Sigmoid colon (tissue), 4 donors: ENCODE measurements around the gene PSAP.

Experiments used
- POLR2AphosphoS5 ChIP-seq, 4 donors: sonication (generic); formaldehyde crosslinking; IDR thresholded peaks; one replicate each; pipeline ENCODE4 v1.6.1; 2017; ENCODE audit warnings: antibody characterized with exemption in 4 of 4
- TF ChIP-seq, protein P1 (sequence below), 4 experiments: fragments of 450-650 bp in 3 of 4; fragments of 200-600 bp in 1 of 4; IDR thresholded peaks; one replicate each; pipeline ENCODE4 v1.5.1; 2016 to 2019; ENCODE audit warnings: antibody characterized with exemption in 4 of 4, mild to moderate bottlenecking in 3 of 4, moderate library complexity in 2 of 4

GRCh38 chr10:71865561-71866041 lies 14.6 kb upstream of the PSAP start:
- TF ChIP-seq, protein P1, sequence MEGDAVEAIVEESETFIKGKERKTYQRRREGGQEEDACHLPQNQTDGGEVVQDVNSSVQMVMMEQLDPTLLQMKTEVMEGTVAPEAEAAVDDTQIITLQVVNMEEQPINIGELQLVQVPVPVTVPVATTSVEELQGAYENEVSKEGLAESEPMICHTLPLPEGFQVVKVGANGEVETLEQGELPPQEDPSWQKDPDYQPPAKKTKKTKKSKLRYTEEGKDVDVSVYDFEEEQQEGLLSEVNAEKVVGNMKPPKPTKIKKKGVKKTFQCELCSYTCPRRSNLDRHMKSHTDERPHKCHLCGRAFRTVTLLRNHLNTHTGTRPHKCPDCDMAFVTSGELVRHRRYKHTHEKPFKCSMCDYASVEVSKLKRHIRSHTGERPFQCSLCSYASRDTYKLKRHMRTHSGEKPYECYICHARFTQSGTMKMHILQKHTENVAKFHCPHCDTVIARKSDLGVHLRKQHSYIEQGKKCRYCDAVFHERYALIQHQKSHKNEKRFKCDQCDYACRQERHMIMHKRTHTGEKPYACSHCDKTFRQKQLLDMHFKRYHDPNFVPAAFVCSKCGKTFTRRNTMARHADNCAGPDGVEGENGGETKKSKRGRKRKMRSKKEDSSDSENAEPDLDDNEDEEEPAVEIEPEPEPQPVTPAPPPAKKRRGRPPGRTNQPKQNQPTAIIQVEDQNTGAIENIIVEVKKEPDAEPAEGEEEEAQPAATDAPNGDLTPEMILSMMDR (IDR thresholded peaks at IDR 0.05): no peak
- TF ChIP-seq POLR2AphosphoS5 (IDR thresholded peaks at IDR 0.05): no peak
